ENCODE results near the gene AIMP1. TPM values are rescaled to one million over a fixed set of nuclear protein-coding genes. Genes with fewer than 3 reads are reported as not detected.

AIMP1 gene
- total RNA-seq, 5 donors from 2014 or later (not counting 1 experiment from before 2014, with no cell fraction given): 40.9 to 62.1 (median 45.5) TPM

DNA sequence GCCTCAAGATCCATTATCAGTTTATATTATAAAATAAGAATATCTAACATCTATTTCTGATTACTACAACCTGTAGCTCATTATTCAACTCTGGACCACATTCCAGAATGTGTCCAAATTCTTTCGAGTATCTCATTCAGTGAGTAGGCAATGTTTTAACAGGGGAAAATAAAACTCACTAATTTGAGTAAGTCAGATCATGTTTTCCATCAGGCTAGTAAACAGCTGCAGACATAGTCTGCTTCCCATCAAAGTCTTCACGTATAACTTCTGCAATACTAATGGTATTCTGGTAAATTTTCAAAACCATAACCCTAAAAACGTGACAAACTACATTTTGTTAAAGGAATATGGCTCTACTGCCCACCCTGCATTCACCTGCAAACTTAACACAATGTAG is 32.1 kb upstream of the AIMP1 start:
- POLR2A ChIA-PET: no interaction called here
- Histone ChIP-seq H3K9me3 (no peaks in the 10 kb centered on the region), H3K4me1 (ENCODE audit: control insufficient read depth in 1 of 2, extremely low read depth in 1 of 2, insufficient read depth in 2 of 2, low read length in 2 of 2) (peaks cover 0 to 16% of the 10 kb centered on the region in 2 experiments), H3K27ac (ENCODE audit: low read length) (no peak overlapping the region), H3K27me3 (replicated peaks in 1 of 2; ENCODE audit: control insufficient read depth in 2 of 2, extremely low read depth in 1 of 2, insufficient read depth in 2 of 2, low read length in 1 of 2) (no peaks in the 10 kb centered on the region), H3K36me3 (ENCODE audit: control insufficient read depth in 2 of 2, extremely low read depth in 1 of 2, insufficient read depth in 1 of 2, low read length in 1 of 2) (peaks cover 0 to 7% of the 10 kb centered on the region in 2 donors), H3K4me3 (ENCODE audit: control insufficient read depth in 1 of 2, extremely low read depth in 1 of 2, low read length in 1 of 2) (no peak overlapping the region)
- Mint-ChIP-seq H3K4me3 (no peak overlapping the region), H3K27me3 (no peaks in the 10 kb centered on the region), H3K36me3 (peaks cover 41% of the 10 kb centered on the region), H3K9me3 (peaks cover 0 to 5% (median 0%) of the 10 kb centered on the region in 3 donors), H3K4me1 (peaks cover 6 to 20% (median 8%) of the 10 kb centered on the region in 3 donors), H3K27ac (no peak overlapping the region)
- WGBS (ENCODE audit: insufficient coverage): 100% methylated on average over 1 of the region's 3 CpGs
- CTCF ChIA-PET: no interaction called here
- DNase-seq: no peak
- no peak for ATAC-seq (replicated peaks in 1 of 4)

DNA sequence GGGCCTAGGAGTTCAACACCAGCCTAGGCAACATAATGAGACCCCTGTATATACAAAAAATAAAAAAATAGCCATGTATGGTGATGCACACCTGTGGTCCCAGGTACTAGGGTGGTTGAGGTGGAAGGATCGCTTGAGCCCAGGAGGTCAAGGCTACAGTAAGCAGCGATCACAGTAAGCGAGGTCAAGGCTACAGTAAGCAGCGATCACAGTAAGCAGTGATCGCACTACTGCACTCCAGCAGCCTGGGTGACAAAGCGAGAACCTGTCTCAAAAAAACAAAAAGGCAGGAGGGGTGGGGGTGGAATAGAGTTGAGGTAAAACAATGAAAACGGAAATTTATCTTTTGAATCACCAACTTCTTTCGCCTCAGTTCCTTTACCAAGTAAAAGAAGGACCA is 29.7 kb upstream of the AIMP1 start:
- CTCF ChIA-PET: no interaction called here

DNA sequence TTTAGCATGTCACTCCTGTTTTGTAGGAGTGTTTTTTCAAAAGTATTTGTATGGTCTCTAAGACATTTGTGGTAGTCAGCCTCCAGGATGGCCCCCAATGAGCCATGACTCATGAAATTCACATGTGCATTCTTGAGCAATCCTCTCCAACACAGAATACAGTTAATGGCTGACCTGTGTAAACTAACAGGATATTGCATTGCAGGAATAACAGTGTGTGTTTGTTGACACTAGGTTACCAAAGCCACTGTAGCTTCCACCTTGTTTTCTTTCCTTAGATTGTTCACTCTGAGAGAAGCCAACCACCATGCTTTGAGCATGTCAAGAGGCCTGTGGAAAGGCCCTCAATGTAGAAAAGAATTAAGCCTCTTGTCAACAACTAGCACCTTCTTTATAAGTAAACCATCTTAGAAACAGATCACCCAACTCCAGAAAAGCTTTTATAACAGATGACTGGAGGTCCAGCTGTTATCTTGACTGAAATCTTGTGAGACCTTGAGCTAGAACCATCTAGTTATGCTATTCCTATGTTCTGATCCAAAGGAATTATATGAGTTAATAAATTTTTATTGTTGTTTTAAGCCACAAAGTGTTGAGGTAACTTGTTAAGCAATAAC is 28.9 kb upstream of the AIMP1 start:
- H3K9me3 Mint-ChIP-seq: peaks cover 0 to 5% (median 0%) of the 10 kb centered on the region in 3 donors
- DNase-seq (no peak), ATAC-seq (replicated peaks in 1 of 4) (no peak)
- no peaks in the 10 kb centered on the region for H3K9me3 ChIP-seq
- H3K4me1 ChIP-seq (ENCODE audit: control insufficient read depth in 1 of 2, extremely low read depth in 1 of 2, insufficient read depth in 2 of 2, low read length in 2 of 2): peaks cover 0 to 16% of the 10 kb centered on the region in 2 experiments
- H3K27ac ChIP-seq (ENCODE audit: low read length): no peak overlapping the region
- no peak overlapping the region for H3K4me3 Mint-ChIP-seq
- no peaks in the 10 kb centered on the region for H3K27me3 Mint-ChIP-seq
- peaks cover 44% of the 10 kb centered on the region for H3K36me3 Mint-ChIP-seq
- POLR2A ChIA-PET: no interaction called here
- H3K4me1 Mint-ChIP-seq: peaks cover 2 to 15% (median 4%) of the 10 kb centered on the region in 3 donors
- H3K4me3 ChIP-seq (ENCODE audit: control insufficient read depth in 1 of 2, extremely low read depth in 1 of 2, low read length in 1 of 2): no peak overlapping the region
- CTCF ChIA-PET: no interaction called here
- no peaks in the 10 kb centered on the region for H3K27me3 ChIP-seq (replicated peaks in 1 of 2; ENCODE audit: control insufficient read depth in 2 of 2, extremely low read depth in 1 of 2, insufficient read depth in 2 of 2, low read length in 1 of 2)
- no peak overlapping the region for H3K27ac Mint-ChIP-seq
- H3K36me3 ChIP-seq (ENCODE audit: control insufficient read depth in 2 of 2, extremely low read depth in 1 of 2, insufficient read depth in 1 of 2, low read length in 1 of 2): peaks cover 0 to 24% of the 10 kb centered on the region in 2 donors

More for the DNA sequence above, 29.7 kb upstream of the AIMP1 start:
- Mint-ChIP-seq H3K27me3 (no peaks in the 10 kb centered on the region), H3K27ac (no peak overlapping the region), H3K9me3 (peaks cover 0 to 5% (median 0%) of the 10 kb centered on the region in 3 donors), H3K4me3 (no peak overlapping the region), H3K36me3 (peaks cover 47% of the 10 kb centered on the region), H3K4me1 (peaks cover 2 to 15% (median 4%) of the 10 kb centered on the region in 3 donors)
- peaks cover 0 to 18% of the 10 kb centered on the region in 2 donors for H3K36me3 ChIP-seq (ENCODE audit: control insufficient read depth in 2 of 2, extremely low read depth in 1 of 2, insufficient read depth in 1 of 2, low read length in 1 of 2)
- no peak overlapping the region for H3K4me3 ChIP-seq (ENCODE audit: control insufficient read depth in 1 of 2, extremely low read depth in 1 of 2, low read length in 1 of 2)
- no peaks in the 10 kb centered on the region for H3K27me3 ChIP-seq (replicated peaks in 1 of 2; ENCODE audit: control insufficient read depth in 2 of 2, extremely low read depth in 1 of 2, insufficient read depth in 2 of 2, low read length in 1 of 2)
- POLR2A ChIA-PET: no interaction called here
- H3K27ac ChIP-seq (ENCODE audit: low read length): no peak overlapping the region
- ATAC-seq (replicated peaks in 1 of 4): no peak
- peaks cover 0 to 16% of the 10 kb centered on the region in 2 experiments for H3K4me1 ChIP-seq (ENCODE audit: control insufficient read depth in 1 of 2, extremely low read depth in 1 of 2, insufficient read depth in 2 of 2, low read length in 2 of 2)
- DNase-seq: no peak
- 94% methylated on average over 5 of the region's 8 CpGs for WGBS (ENCODE audit: insufficient coverage)
- no peaks in the 10 kb centered on the region for H3K9me3 ChIP-seq

DNA sequence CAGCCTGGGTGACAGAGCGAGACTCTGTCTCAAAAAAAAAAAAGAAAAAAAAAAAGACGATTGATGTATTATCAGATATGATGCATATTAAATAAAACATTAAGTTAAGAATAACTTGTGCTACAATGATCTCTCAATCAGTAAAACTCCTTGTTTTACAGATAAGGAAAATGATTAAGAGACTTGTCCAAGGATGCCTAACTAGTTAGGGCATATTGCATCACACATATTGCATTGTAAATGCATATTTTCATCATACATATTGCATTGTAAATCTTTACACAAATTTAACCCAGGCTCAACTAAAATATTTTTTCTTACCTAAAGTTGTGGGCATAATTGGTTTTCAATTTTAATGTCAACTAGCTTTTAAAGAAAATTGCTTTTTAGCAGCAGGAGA is 26.6 kb upstream of the AIMP1 start:
- CTCF ChIA-PET: no interaction called here
- no peak overlapping the region for H3K27ac Mint-ChIP-seq

DNA sequence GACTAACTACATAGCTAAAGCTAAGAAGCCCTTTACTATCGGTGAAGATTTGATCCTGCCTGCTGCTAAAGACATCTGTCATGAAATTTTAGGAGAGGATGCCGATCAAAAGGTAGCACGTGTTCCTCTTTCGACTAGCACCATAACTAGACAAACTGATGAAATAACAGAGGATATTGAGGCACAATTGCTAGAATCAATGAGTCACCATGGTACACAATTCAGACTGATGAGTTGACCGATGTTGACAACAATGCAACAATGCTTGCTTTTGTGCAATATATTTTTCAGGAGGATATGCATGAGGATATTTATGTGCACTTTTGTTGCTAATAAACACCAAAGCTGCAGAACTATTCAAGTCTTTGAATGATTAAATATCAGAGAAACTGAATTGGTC is 24.7 kb upstream of the AIMP1 start:
- 100% methylated on average over 4 of the region's 5 CpGs for WGBS (ENCODE audit: insufficient coverage)
- Histone ChIP-seq H3K27me3 (replicated peaks in 1 of 2; ENCODE audit: control insufficient read depth in 2 of 2, extremely low read depth in 1 of 2, insufficient read depth in 2 of 2, low read length in 1 of 2) (no peaks in the 10 kb centered on the region), H3K4me3 (ENCODE audit: control insufficient read depth in 1 of 2, extremely low read depth in 1 of 2, low read length in 1 of 2) (no peak overlapping the region), H3K36me3 (ENCODE audit: control insufficient read depth in 2 of 2, extremely low read depth in 1 of 2, insufficient read depth in 1 of 2, low read length in 1 of 2) (peaks cover 0 to 46% of the 10 kb centered on the region in 2 donors), H3K9me3 (no peaks in the 10 kb centered on the region), H3K27ac (ENCODE audit: low read length) (no peak overlapping the region), H3K4me1 (ENCODE audit: control insufficient read depth in 1 of 2, extremely low read depth in 1 of 2, insufficient read depth in 2 of 2, low read length in 2 of 2) (no peaks in the 10 kb centered on the region)
- CTCF ChIA-PET: no interaction called here
- H3K4me1 Mint-ChIP-seq: peaks cover 0 to 11% (median 6%) of the 10 kb centered on the region in 3 donors
- H3K36me3 Mint-ChIP-seq: peaks cover 48% of the 10 kb centered on the region
- POLR2A ChIA-PET: interaction anchor here in 1 of 2 donors (0.6 kb wide), 1 partner anchor 19 kb away, joined by 3 read pairs; no protein-coding TSS in a partner anchor
- no peaks in the 10 kb centered on the region for H3K27me3 Mint-ChIP-seq
- no peak for ATAC-seq (replicated peaks in 1 of 4)
- DNase-seq: no peak
- no peaks in the 10 kb centered on the region for H3K9me3 Mint-ChIP-seq
- no peak overlapping the region for H3K27ac Mint-ChIP-seq
- H3K4me3 Mint-ChIP-seq: no peak overlapping the region

More for the DNA sequence above, 26.6 kb upstream of the AIMP1 start:
- Histone ChIP-seq H3K4me1 (ENCODE audit: control insufficient read depth in 1 of 2, extremely low read depth in 1 of 2, insufficient read depth in 2 of 2, low read length in 2 of 2) (peaks cover 0 to 12% of the 10 kb centered on the region in 2 experiments), H3K4me3 (ENCODE audit: control insufficient read depth in 1 of 2, extremely low read depth in 1 of 2, low read length in 1 of 2) (no peak overlapping the region), H3K27me3 (replicated peaks in 1 of 2; ENCODE audit: control insufficient read depth in 2 of 2, extremely low read depth in 1 of 2, insufficient read depth in 2 of 2, low read length in 1 of 2) (no peaks in the 10 kb centered on the region), H3K27ac (ENCODE audit: low read length) (no peak overlapping the region), H3K9me3 (no peaks in the 10 kb centered on the region), H3K36me3 (ENCODE audit: control insufficient read depth in 2 of 2, extremely low read depth in 1 of 2, insufficient read depth in 1 of 2, low read length in 1 of 2) (peaks cover 0 to 37% of the 10 kb centered on the region in 2 donors)
- Mint-ChIP-seq H3K27me3 (no peaks in the 10 kb centered on the region), H3K36me3 (peaks cover 36% of the 10 kb centered on the region), H3K9me3 (no peaks in the 10 kb centered on the region), H3K4me1 (peaks cover 2 to 12% (median 4%) of the 10 kb centered on the region in 3 donors), H3K4me3 (no peak overlapping the region)
- ATAC-seq (replicated peaks in 1 of 4) (no peak), DNase-seq (no peak)
- WGBS (ENCODE audit: insufficient coverage): no CpG with 5 or more reads among the region's 2 CpGs
- POLR2A ChIA-PET: no interaction called here

DNA sequence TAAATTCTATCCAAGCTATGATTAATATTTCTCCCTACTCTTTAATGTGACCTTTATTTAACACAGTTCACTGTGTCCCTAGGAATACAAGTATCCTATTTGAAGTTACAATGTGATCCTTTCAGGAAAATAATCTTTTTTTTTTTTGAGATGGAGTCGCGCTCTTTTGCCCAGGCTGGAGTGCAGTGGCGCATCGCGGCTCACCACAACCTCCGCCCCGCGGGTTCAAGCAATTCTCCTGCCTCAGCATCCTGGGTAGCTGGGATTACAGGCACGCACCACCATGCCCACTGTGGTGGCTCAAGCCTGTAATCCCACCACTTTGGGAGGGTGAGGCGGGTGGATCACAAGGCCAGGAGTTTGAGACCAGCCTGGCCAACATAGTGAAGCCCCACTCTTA is 22.3 kb upstream of the AIMP1 start:
- Mint-ChIP-seq H3K36me3 (peaks cover 50% of the 10 kb centered on the region), H3K4me3 (no peak overlapping the region), H3K27ac (no peak overlapping the region), H3K4me1 (peaks cover 5 to 17% (median 11%) of the 10 kb centered on the region in 3 donors), H3K27me3 (no peaks in the 10 kb centered on the region), H3K9me3 (no peaks in the 10 kb centered on the region)
- H3K9me3 ChIP-seq: no peaks in the 10 kb centered on the region
- H3K36me3 ChIP-seq (ENCODE audit: control insufficient read depth in 2 of 2, extremely low read depth in 1 of 2, insufficient read depth in 1 of 2, low read length in 1 of 2): peaks cover 0 to 48% of the 10 kb centered on the region in 2 donors
- no peak for DNase-seq
- no peaks in the 10 kb centered on the region for H3K27me3 ChIP-seq (replicated peaks in 1 of 2; ENCODE audit: control insufficient read depth in 2 of 2, extremely low read depth in 1 of 2, insufficient read depth in 2 of 2, low read length in 1 of 2)
- no peak overlapping the region for H3K4me3 ChIP-seq (ENCODE audit: control insufficient read depth in 1 of 2, extremely low read depth in 1 of 2, low read length in 1 of 2)
- ChIA-PET CTCF (no interaction called here), POLR2A (no interaction called here)
- 88% methylated on average over 4 of the region's 10 CpGs for WGBS (ENCODE audit: insufficient coverage)
- no peak for ATAC-seq (replicated peaks in 1 of 4)
- H3K27ac ChIP-seq (ENCODE audit: low read length): no peak overlapping the region
- H3K4me1 ChIP-seq (ENCODE audit: control insufficient read depth in 1 of 2, extremely low read depth in 1 of 2, insufficient read depth in 2 of 2, low read length in 2 of 2): no peaks in the 10 kb centered on the region

Data from T-cell (primary cell).